NK-92 (cell line): ENCODE results near the gene ANKRD23.

Experiments
- DNase-seq: peaks from one replicate; lab custom pipeline; 2025; ENCODE audit not compliant: unreplicated experiment; lab: John Stamatoyannopoulos, UW

ANKRD23 gene

GRCh38 chr2:96877631-96878092, 33.8 kb upstream of the ANKRD23 start:
- no peak for DNase-seq

GRCh38 chr2:96877042-96877451, 33.2 kb upstream of the ANKRD23 start:
- DNase-seq, result no peak

GRCh38 chr2:96876269-96877041, 32.6 kb upstream of the ANKRD23 start:
- DNase-seq, result no peak

GRCh38 chr2:96875498-96876268, 31.9 kb upstream of the ANKRD23 start:
- no peak for DNase-seq

- DNase-seq, result no peak
Observed at GRCh38 chr2:96874198-96874831, 30.5 kb upstream of the ANKRD23 start.

GRCh38 chr2:96873651-96874096, 29.9 kb upstream of the ANKRD23 start:
- no peak for DNase-seq

GRCh38 chr2:96872591-96873349, 28.9 kb upstream of the ANKRD23 start:
- DNase-seq, result no peak

- DNase-seq, result no peak
Observed at GRCh38 chr2:96870626-96871255, 26.9 kb upstream of the ANKRD23 start.

- no peak for DNase-seq
Observed at GRCh38 chr2:96869822-96870625, 26.2 kb upstream of the ANKRD23 start, which contains the start of gene SEMA4C. Gene SEMA4C, minus strand, starts transcription at chr2:96870080. Its CDS starts 2,194 bp downstream, at chr2:96867886.

GRCh38 chr2:96869281-96869821, 25.5 kb upstream of the ANKRD23 start:
- no peak for DNase-seq

- DNase-seq, result no peak
Observed at GRCh38 chr2:96868555-96869280, 24.9 kb upstream of the ANKRD23 start.

GRCh38 chr2:96867756-96868554, 24.1 kb upstream of the ANKRD23 start:
- no peak for DNase-seq

GRCh38 chr2:96866986-96867755, 23.4 kb upstream of the ANKRD23 start:
- no peak for DNase-seq

GRCh38 chr2:96866586-96866985, 22.8 kb upstream of the ANKRD23 start:
- DNase-seq, result no peak

- no peak for DNase-seq
Observed at GRCh38 chr2:96866149-96866548, 22.3 kb upstream of the ANKRD23 start.

- no peak for DNase-seq
Observed at GRCh38 chr2:96865654-96866053, 21.8 kb upstream of the ANKRD23 start.
